Natural killer cell (primary cell): Measurements from ENCODE around the gene FBXL7. TPM values are rescaled to one million over a fixed set of nuclear protein-coding genes. Genes with fewer than 3 reads are reported as not detected.

Source experiments
- ATAC-seq, 3 donors: fragments of 150-1000 bp in 2 of 3; fragments of 200-7000 bp in 1 of 3; cut with Tn5 transposase; 1 replicate in 1 of 3; 2 replicates in 2 of 3; pipeline ENCODE4 v1.10.0; 2021; ENCODE audit warnings: mild to moderate bottlenecking in 2 of 3, moderate library complexity in 2 of 3
- DNase-seq, 2 donors: peaks; one replicate each; pipeline versions ENCODE4 v3.0.0 to v3.0.0-alpha.2; 2013 to 2021; ENCODE audit warnings: mixed read lengths in 1 of 2
- H3K27ac ChIP-seq: one replicate; pipeline ENCODE4 v1.5.1; 2013; ENCODE audit warnings: mild to moderate bottlenecking, low read length
- H3K27me3 ChIP-seq: one replicate; pipeline ENCODE4 v1.6.1; 2013; ENCODE audit warnings: low read length; ENCODE audit not compliant: control insufficient read depth, insufficient read depth
- H3K36me3 ChIP-seq: one replicate; pipeline ENCODE4 v1.6.1; 2013; ENCODE audit warnings: low read length; ENCODE audit not compliant: control insufficient read depth, insufficient read depth
- H3K4me1 ChIP-seq: one replicate; pipeline ENCODE4 v1.6.1; 2013; ENCODE audit warnings: low read length; ENCODE audit not compliant: control insufficient read depth, insufficient read depth
- H3K4me3 ChIP-seq: one replicate; pipeline ENCODE4 v1.5.1; 2013; ENCODE audit warnings: low read length
- H3K9me3 ChIP-seq: one replicate; pipeline ENCODE4 v1.6.1; 2013; ENCODE audit warnings: low read length; ENCODE audit not compliant: control insufficient read depth, insufficient read depth
- H3K27ac Mint-ChIP-seq, 2 donors: one replicate each; pipeline ENCODE4 v1.8.0; 2022; ENCODE audit warnings: mild to moderate bottlenecking in 2 of 2, mixed read lengths in 2 of 2, moderate library complexity in 1 of 2
- H3K27me3 Mint-ChIP-seq, 2 donors: one replicate each; pipeline ENCODE4 v1.8.0; 2022; ENCODE audit warnings: low read depth in 2 of 2, mixed read lengths in 2 of 2
- H3K36me3 Mint-ChIP-seq: one replicate; pipeline ENCODE4 v1.8.0; 2022; ENCODE audit warnings: mixed read lengths
- H3K4me1 Mint-ChIP-seq, 2 donors: one replicate each; pipeline ENCODE4 v1.8.0; 2022; ENCODE audit warnings: mixed read lengths in 2 of 2
- H3K4me3 Mint-ChIP-seq: one replicate; pipeline ENCODE4 v1.8.0; 2022; ENCODE audit warnings: mild to moderate bottlenecking, moderate library complexity, mixed read lengths
- H3K9me3 Mint-ChIP-seq, 2 donors: one replicate each; pipeline ENCODE4 v1.8.0; 2022; ENCODE audit warnings: mixed read lengths in 2 of 2
- CTCF ChIP-seq: fragments of 200-600 bp; IDR thresholded peaks from one replicate; pipeline ENCODE4 v1.8.0; 2022; ENCODE audit warnings: antibody characterized with exemption
- WGBS: methylation state at CpG from one replicate; pipeline ENCODE4 v1.1.7; 2013; ENCODE audit warnings: missing lambda C conversion rate; ENCODE audit not compliant: insufficient coverage; 5-methylcytosine and 5-hydroxymethylcytosine counted together
- intact Hi-C: fragments of 100-400 bp; cut with micrococcal nuclease; formaldehyde crosslinking; loops from one replicate; pipeline ENCODE4 v1.14.2; 2022
- total RNA-seq, 4 donors: library from RNA; stranded (reverse); fragments of 120-200 nt in 1 of 4; gene quantifications; one replicate each; pipeline versions ENCODE4 v1.2.3 to v1.2.4, GENCODE V29; 2013 to 2022

Gene FBXL7
- total RNA-seq, 3 donors from 2014 or later (not counting 1 experiment from before 2014, with no cell fraction given): not detected

- DNase-seq (no peak), ATAC-seq (no peak)
- whole genome bisulfite sequencing: 91% methylated on average over 1 of the region's 2 CpGs
- H3K36me3 ChIP-seq: no peaks in the 10 kb centered on the region
- no peaks in the 10 kb centered on the region for H3K27me3 ChIP-seq
- H3K4me1 ChIP-seq: no peaks in the 10 kb centered on the region
- H3K9me3 ChIP-seq: peaks cover 2% of the 10 kb centered on the region
- no peak overlapping the region for H3K27ac ChIP-seq
- no peaks in the 10 kb centered on the region for H3K27me3 Mint-ChIP-seq
- TF ChIP-seq CTCF: no peak
- intact Hi-C loops: no loop called here
- H3K36me3 Mint-ChIP-seq: no peaks in the 10 kb centered on the region
- no peaks in the 10 kb centered on the region for H3K4me1 Mint-ChIP-seq
- no peak overlapping the region for H3K4me3 ChIP-seq
- no peak overlapping the region for H3K4me3 Mint-ChIP-seq
- H3K27ac Mint-ChIP-seq: no peak overlapping the region
- H3K9me3 Mint-ChIP-seq: peaks cover 10 to 16% of the 10 kb centered on the region in 2 donors
Observed at GRCh38 chr5:15669826-15670225, 169.8 kb downstream of the FBXL7 start.

- Mint-ChIP-seq H3K36me3 (peaks cover 5% of the 10 kb centered on the region), H3K4me1 (no peaks in the 10 kb centered on the region), H3K27ac (no peak overlapping the region), H3K27me3 (no peaks in the 10 kb centered on the region), H3K4me3 (no peak overlapping the region), H3K9me3 (peaks cover 11 to 12% of the 10 kb centered on the region in 2 donors)
- no peaks in the 10 kb centered on the region for H3K4me1 ChIP-seq
- no peaks in the 10 kb centered on the region for H3K36me3 ChIP-seq
- no peak for TF ChIP-seq CTCF
- no peaks in the 10 kb centered on the region for H3K9me3 ChIP-seq
- H3K4me3 ChIP-seq: no peak overlapping the region
- no peak for ATAC-seq
- intact Hi-C loops: no loop called here
- WGBS: no CpG with 5 or more reads among the region's 2 CpGs
- no peak overlapping the region for H3K27ac ChIP-seq
- no peak for DNase-seq
- no peaks in the 10 kb centered on the region for H3K27me3 ChIP-seq
Observed at GRCh38 chr5:15674716-15675115, 174.7 kb downstream of the FBXL7 start.

- Mint-ChIP-seq H3K27me3 (no peaks in the 10 kb centered on the region), H3K4me3 (no peak overlapping the region), H3K36me3 (peaks cover 7% of the 10 kb centered on the region), H3K27ac (no peak overlapping the region), H3K9me3 (peaks cover 8 to 9% of the 10 kb centered on the region in 2 donors), H3K4me1 (no peaks in the 10 kb centered on the region)
- H3K27ac ChIP-seq: no peak overlapping the region
- DNase-seq: no peak
- ATAC-seq: no peak
- H3K4me1 ChIP-seq: no peaks in the 10 kb centered on the region
- 40% methylated on average over 1 of the region's 1 CpG for WGBS
- no peak overlapping the region for H3K4me3 ChIP-seq
- H3K36me3 ChIP-seq: no peaks in the 10 kb centered on the region
- no peaks in the 10 kb centered on the region for H3K9me3 ChIP-seq
- H3K27me3 ChIP-seq: no peaks in the 10 kb centered on the region
- TF ChIP-seq CTCF: no peak
- intact Hi-C loops: no loop called here
Observed at GRCh38 chr5:15676591-15676990, 176.6 kb downstream of the FBXL7 start.

GRCh38 chr5:15679161-15679560 lies 179.2 kb downstream of the FBXL7 start:
- no peaks in the 10 kb centered on the region for H3K36me3 ChIP-seq
- intact Hi-C loops: no loop called here
- Mint-ChIP-seq H3K9me3 (peaks cover 9 to 10% of the 10 kb centered on the region in 2 donors), H3K36me3 (peaks cover 7% of the 10 kb centered on the region), H3K27me3 (no peaks in the 10 kb centered on the region), H3K4me3 (no peak overlapping the region), H3K27ac (no peak overlapping the region), H3K4me1 (no peaks in the 10 kb centered on the region)
- no peak for DNase-seq
- TF ChIP-seq CTCF: no peak
- ATAC-seq: no peak
- H3K9me3 ChIP-seq: no peaks in the 10 kb centered on the region
- H3K27me3 ChIP-seq: no peaks in the 10 kb centered on the region
- H3K4me3 ChIP-seq: no peak overlapping the region
- H3K4me1 ChIP-seq: no peaks in the 10 kb centered on the region
- WGBS: 89% methylated on average over 4 of the region's 4 CpGs
- H3K27ac ChIP-seq: no peak overlapping the region
